MCF 10A (cell line): ENCODE results near the gene ANGPTL8. TPM values are rescaled to one million over a fixed set of nuclear protein-coding genes. Genes with fewer than 3 reads are reported as not detected.

Experiments
- BruUV-seq: library from RNA; stranded (reverse); fragments of 400-500 nt; replicated peaks from 2 replicates; lab custom pipeline; 2021; lab: Mats Ljungman, UMichigan
- CTCF ChIA-PET: fragments of 300-600 bp; sonication (Branson Sonifier 250); formaldehyde crosslinking; extraction: SDS; loops from one replicate; lab custom pipeline; 2021; ENCODE audit warnings: antibody characterized with exemption, inconsistent platforms; lab: Yijun Ruan, JAX
- POLR2A ChIA-PET: fragments of 300-600, 350-650 bp; sonication (Branson Sonifier 250); formaldehyde crosslinking; extraction: SDS; loops from one replicate; lab custom pipeline; 2020; ENCODE audit warnings: antibody characterized with exemption, inconsistent platforms; lab: Yijun Ruan, JAX
- DNase-seq: peaks from one replicate; pipeline ENCODE4 v3.0.0-alpha.2; 2018; ENCODE audit not compliant: unreplicated experiment
- H3K27ac Mint-ChIP-seq: one replicate; pipeline ENCODE4 v1.8.0; 2022; ENCODE audit warnings: mild to moderate bottlenecking, low read depth, mixed read lengths; ENCODE audit not compliant: unreplicated experiment
- H3K27me3 Mint-ChIP-seq: one replicate; pipeline ENCODE4 v1.8.0; 2022; ENCODE audit warnings: mixed read lengths; ENCODE audit not compliant: insufficient read depth, unreplicated experiment
- H3K36me3 Mint-ChIP-seq: one replicate; pipeline ENCODE4 v1.8.0; 2022; ENCODE audit warnings: mild to moderate bottlenecking, moderate library complexity, mixed read lengths; ENCODE audit not compliant: insufficient read depth, unreplicated experiment
- H3K4me1 Mint-ChIP-seq: one replicate; pipeline ENCODE4 v1.8.0; 2022; ENCODE audit warnings: mixed read lengths; ENCODE audit not compliant: insufficient read depth, unreplicated experiment
- H3K4me3 Mint-ChIP-seq: one replicate; pipeline ENCODE4 v1.8.0; 2022; ENCODE audit warnings: mild to moderate bottlenecking, moderate library complexity, mixed read lengths; ENCODE audit not compliant: unreplicated experiment
- H3K9me3 Mint-ChIP-seq: one replicate; pipeline ENCODE4 v1.8.0; 2022; ENCODE audit warnings: mixed read lengths; ENCODE audit not compliant: unreplicated experiment
- intact Hi-C: fragments of 100-400 bp; cut with micrococcal nuclease; formaldehyde crosslinking; loops from 2 replicates; pipeline ENCODE4 v1.14.1; 2022
- total RNA-seq: library from RNA; stranded (reverse); gene quantifications from 2 replicates; pipeline ENCODE4 v1.2.3, GENCODE V29; 2022
- TF ChIP-seq, protein P1 (sequence below): fragments of 200-600 bp; IDR thresholded peaks from one replicate; pipeline ENCODE4 v1.8.0; 2022; ENCODE audit warnings: antibody characterized with exemption, mild to moderate bottlenecking; ENCODE audit not compliant: unreplicated experiment

Gene ANGPTL8
- total RNA-seq, 1 experiment from 2014 or later, result not detected

DNA sequence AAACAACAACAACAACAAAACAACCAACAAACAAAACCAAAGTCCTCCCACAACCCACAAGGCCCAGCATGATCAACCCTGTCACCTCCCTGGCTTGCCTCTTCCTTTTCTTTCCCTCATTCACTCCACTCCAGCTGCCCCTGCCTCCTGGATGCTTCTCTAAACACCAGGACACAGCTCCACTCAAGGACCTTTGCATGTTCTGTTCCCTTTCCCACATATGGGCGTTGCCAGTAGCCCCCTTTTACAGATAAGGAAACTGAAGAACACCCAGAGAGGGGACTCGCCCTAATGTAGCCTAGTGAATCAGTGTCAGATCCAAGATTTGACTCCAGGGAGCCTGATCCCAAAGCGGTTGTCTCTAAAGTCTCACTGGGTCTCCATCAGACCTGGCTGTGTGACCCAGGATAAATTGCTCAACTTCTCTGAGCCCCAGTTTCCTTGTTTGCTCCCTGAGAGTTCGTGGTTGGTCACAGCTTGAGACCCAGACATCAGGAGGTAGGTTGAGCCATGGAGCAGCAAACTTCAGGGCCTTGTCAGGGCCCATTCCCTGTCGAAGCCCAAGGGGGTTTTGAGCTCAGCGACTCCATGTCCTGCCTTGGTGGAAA lies 25.9 kb downstream of the ANGPTL8 start:
- H3K27ac Mint-ChIP-seq, result peak overlapping the region; percentile 64
- CTCF ChIA-PET, result interaction anchor here (0.9 to 1.9 kb wide), 3 partner anchors 10 to 217 kb away, joined by 3 to 11 read pairs (median 3); no protein-coding TSS in a partner anchor
- H3K4me1 Mint-ChIP-seq, result peaks cover 31% of the 10 kb centered on the region
- DNase-seq, result no peak
- peaks cover 16% of the 10 kb centered on the region for H3K36me3 Mint-ChIP-seq
- no peak overlapping the region for H3K4me3 Mint-ChIP-seq
- H3K9me3 Mint-ChIP-seq, result no peaks in the 10 kb centered on the region
- TF ChIP-seq, protein P1, sequence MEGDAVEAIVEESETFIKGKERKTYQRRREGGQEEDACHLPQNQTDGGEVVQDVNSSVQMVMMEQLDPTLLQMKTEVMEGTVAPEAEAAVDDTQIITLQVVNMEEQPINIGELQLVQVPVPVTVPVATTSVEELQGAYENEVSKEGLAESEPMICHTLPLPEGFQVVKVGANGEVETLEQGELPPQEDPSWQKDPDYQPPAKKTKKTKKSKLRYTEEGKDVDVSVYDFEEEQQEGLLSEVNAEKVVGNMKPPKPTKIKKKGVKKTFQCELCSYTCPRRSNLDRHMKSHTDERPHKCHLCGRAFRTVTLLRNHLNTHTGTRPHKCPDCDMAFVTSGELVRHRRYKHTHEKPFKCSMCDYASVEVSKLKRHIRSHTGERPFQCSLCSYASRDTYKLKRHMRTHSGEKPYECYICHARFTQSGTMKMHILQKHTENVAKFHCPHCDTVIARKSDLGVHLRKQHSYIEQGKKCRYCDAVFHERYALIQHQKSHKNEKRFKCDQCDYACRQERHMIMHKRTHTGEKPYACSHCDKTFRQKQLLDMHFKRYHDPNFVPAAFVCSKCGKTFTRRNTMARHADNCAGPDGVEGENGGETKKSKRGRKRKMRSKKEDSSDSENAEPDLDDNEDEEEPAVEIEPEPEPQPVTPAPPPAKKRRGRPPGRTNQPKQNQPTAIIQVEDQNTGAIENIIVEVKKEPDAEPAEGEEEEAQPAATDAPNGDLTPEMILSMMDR, result no peak
- no peaks in the 10 kb centered on the region for H3K27me3 Mint-ChIP-seq
- no TSS peak for BruUV-seq
- POLR2A ChIA-PET, result interaction anchor here (1.1 kb wide), 1 partner anchor 29 kb away, joined by 3 read pairs; no protein-coding TSS in a partner anchor
- intact Hi-C loops, result no loop called here

GRCh38 chr19:11265785-11266236 lies 26.4 kb downstream of the ANGPTL8 start:
- Mint-ChIP-seq H3K4me3 (no peak overlapping the region), H3K27ac (peak overlapping the region; percentile 64), H3K9me3 (no peaks in the 10 kb centered on the region), H3K27me3 (no peaks in the 10 kb centered on the region), H3K36me3 (peaks cover 16% of the 10 kb centered on the region), H3K4me1 (peaks cover 31% of the 10 kb centered on the region)
- ChIA-PET POLR2A (interaction anchor here (1.1 kb wide), 1 partner anchor 28 kb away, joined by 3 read pairs; no protein-coding TSS in a partner anchor), CTCF (interaction anchor here (0.5 to 1.9 kb wide), 4 partner anchors 10 to 658 kb away, joined by 3 to 11 read pairs (median 3); no protein-coding TSS in a partner anchor)
- no TSS peak for BruUV-seq
- TF ChIP-seq, protein P1, result no peak
- intact Hi-C loops, result no loop called here
- peak; percentile 84 for DNase-seq

DNA sequence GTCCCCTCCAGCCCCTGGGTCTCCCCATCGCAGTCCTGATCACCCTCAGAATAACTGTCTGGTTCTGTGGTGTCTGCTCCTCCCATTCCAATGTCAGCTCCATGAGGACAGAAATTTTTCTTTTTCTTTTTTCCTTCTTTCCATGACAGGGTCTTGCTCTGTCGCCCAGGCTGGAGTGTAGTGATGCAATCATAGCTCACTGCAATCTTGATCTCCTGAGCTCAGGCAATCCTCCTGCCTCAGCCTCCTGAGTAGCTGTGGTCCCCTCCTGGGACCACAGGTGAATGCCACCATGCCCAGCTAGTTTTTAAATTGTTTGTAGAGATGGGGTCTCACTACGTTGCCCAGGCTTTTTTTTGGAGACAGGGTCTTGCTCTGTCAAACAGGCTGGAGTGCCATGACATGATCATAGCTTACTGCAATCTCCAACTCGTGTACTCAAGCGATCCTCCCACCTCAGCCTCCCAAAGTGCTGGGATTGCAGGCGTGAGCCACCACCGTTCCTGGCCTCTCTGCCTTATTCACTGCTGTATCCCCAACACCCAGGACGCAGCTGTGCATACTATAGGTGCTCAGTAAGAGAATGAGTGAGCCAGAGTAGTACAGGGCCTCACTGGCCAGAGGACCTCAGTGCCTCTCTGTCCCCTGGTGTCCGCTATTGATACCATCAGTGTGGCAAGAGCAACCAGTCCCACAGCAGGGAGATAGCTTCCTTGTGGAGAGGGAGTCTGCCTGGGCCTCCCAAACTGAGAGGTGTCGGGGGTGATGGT lies 28.1 kb downstream of the ANGPTL8 start:
- TF ChIP-seq, protein P1, result no peak
- H3K9me3 Mint-ChIP-seq, result no peaks in the 10 kb centered on the region
- H3K36me3 Mint-ChIP-seq, result peaks cover 10% of the 10 kb centered on the region
- DNase-seq, result no peak
- H3K4me3 Mint-ChIP-seq, result no peak overlapping the region
- no TSS peak for BruUV-seq
- intact Hi-C loops, result no loop called here
- ChIA-PET POLR2A (interaction anchor here (0.7 to 0.8 kb wide), 3 partner anchors 13 to 871 kb away, joined by 3 to 4 read pairs (median 3); partner anchors contain the start of gene LDLR), CTCF (interaction anchor here (0.6 kb wide), 1 partner anchor 172 kb away, joined by 3 read pairs; no protein-coding TSS in a partner anchor)
- no peak overlapping the region for H3K27ac Mint-ChIP-seq
- H3K27me3 Mint-ChIP-seq, result no peaks in the 10 kb centered on the region
- peaks cover 31% of the 10 kb centered on the region for H3K4me1 Mint-ChIP-seq
